AG04449 (cell line): ENCODE results near the gene EYS.

Experiments used
- CTCF ChIA-PET: fragments of 350-600 bp; formaldehyde crosslinking; extraction: SDS; loops from one replicate; lab custom pipeline; 2021; ENCODE audit warnings: antibody characterized with exemption; lab: Yijun Ruan, JAX
- POLR2A ChIA-PET: fragments of 400-600, 350-600 bp; formaldehyde crosslinking; extraction: SDS; loops from one replicate; lab custom pipeline; 2020; ENCODE audit warnings: antibody characterized with exemption, inconsistent platforms; lab: Yijun Ruan, JAX
- DNase-seq: peaks from one replicate; pipeline ENCODE4 v3.0.0-alpha.2; 2010; ENCODE audit warnings: low read depth, low spot score
- H3K4me3 ChIP-seq: 2 replicates; pipeline ENCODE4 v1.5.1; 2011; ENCODE audit warnings: low read depth, mild to moderate bottlenecking, control low read depth, low read length
- CTCF ChIP-seq: IDR thresholded peaks from one replicate; pipeline ENCODE4 v1.5.1; 2011; ENCODE audit warnings: mild to moderate bottlenecking, moderate library complexity, low read length, control low read depth, inconsistent platforms; ENCODE audit not compliant: insufficient read depth; ENCODE audit errors: missing control alignments

EYS gene

DNA sequence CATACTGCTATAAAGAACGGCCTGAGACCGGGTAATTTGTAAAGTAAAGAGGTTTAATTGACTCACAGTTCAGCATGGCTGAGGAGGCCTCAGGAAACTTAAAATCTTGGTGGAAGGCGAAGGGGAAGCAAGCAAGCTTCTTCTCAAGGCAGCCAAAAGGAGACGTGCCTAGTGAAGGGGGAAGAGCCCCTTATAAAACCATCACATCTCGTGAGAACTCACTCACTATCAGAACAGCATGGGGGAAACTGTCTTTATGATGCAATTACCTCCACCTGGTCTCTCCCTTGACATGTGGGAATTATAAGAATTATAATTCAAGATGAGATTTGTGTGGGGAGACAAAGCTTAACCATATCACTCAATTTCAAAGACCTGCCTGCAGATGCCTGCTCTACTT, 447.0 kb downstream of the EYS start:
- no peak for TF ChIP-seq CTCF
- POLR2A ChIA-PET, result no interaction called here
- CTCF ChIA-PET, result no interaction called here
- no peak overlapping the region for H3K4me3 ChIP-seq
- DNase-seq, result no peak

- ChIA-PET POLR2A (no interaction called here), CTCF (no interaction called here)
- TF ChIP-seq CTCF, result no peak
- H3K4me3 ChIP-seq, result no peak overlapping the region
- DNase-seq, result no peak
Observed at GRCh38 chr6:65259059-65259458, 448.0 kb downstream of the EYS start.

- no peak for TF ChIP-seq CTCF
- CTCF ChIA-PET, result no interaction called here
- POLR2A ChIA-PET, result no interaction called here
- H3K4me3 ChIP-seq, result no peak overlapping the region
- no peak for DNase-seq
Observed at GRCh38 chr6:65253041-65253440, 454.0 kb downstream of the EYS start.

GRCh38 chr6:65248101-65248610, 458.9 kb downstream of the EYS start:
- no peak overlapping the region for H3K4me3 ChIP-seq
- POLR2A ChIA-PET, result no interaction called here
- TF ChIP-seq CTCF, result no peak
- CTCF ChIA-PET, result no interaction called here
- no peak for DNase-seq

- ChIA-PET POLR2A (no interaction called here), CTCF (no interaction called here)
- no peak overlapping the region for H3K4me3 ChIP-seq
- TF ChIP-seq CTCF, result no peak
- DNase-seq, result no peak
Observed at GRCh38 chr6:65231616-65232015, 475.4 kb downstream of the EYS start.

GRCh38 chr6:65229825-65230224, 477.2 kb downstream of the EYS start:
- ChIA-PET POLR2A (no interaction called here), CTCF (interaction anchor here (0.7 kb wide), 1 partner anchor 19 kb away, joined by 3 read pairs; no protein-coding TSS in a partner anchor)
- no peak for DNase-seq
- no peak for TF ChIP-seq CTCF
- H3K4me3 ChIP-seq, result no peak overlapping the region
